Fibroblast of upper back skin (primary cell): ENCODE data around the gene MINDY4.

ENCODE experiments used
- DNase-seq: peaks from one replicate; pipeline ENCODE4 v3.0.0-alpha.2; 2013

Gene MINDY4

GRCh38 chr7:30776971-30777370 lies 5.8 kb downstream of the MINDY4 start:
- DNase-seq = no peak

- DNase-seq = no peak
Observed at GRCh38 chr7:30778255-30779025, 7.2 kb downstream of the MINDY4 start.

- no peak for DNase-seq
Observed at GRCh38 chr7:30779574-30779973, 8.4 kb downstream of the MINDY4 start.

- no peak for DNase-seq
Observed at GRCh38 chr7:30780941-30781340, 9.7 kb downstream of the MINDY4 start.

GRCh38 chr7:30782690-30783089 lies 11.5 kb downstream of the MINDY4 start:
- no peak for DNase-seq

GRCh38 chr7:30785786-30786185 lies 14.6 kb downstream of the MINDY4 start:
- DNase-seq = no peak

- DNase-seq = no peak
Observed at GRCh38 chr7:30787486-30787885, 16.3 kb downstream of the MINDY4 start.

- no peak for DNase-seq
Observed at GRCh38 chr7:30788640-30789333, 17.6 kb downstream of the MINDY4 start.

GRCh38 chr7:30789334-30789711 lies 18.1 kb downstream of the MINDY4 start:
- peak; percentile 85 for DNase-seq

- peak; percentile 18 for DNase-seq
Observed at GRCh38 chr7:30790356-30790755, 19.1 kb downstream of the MINDY4 start.

GRCh38 chr7:30791114-30791513 lies 19.9 kb downstream of the MINDY4 start:
- DNase-seq = no peak

- no peak for DNase-seq
Observed at GRCh38 chr7:30795161-30795948, 24.1 kb downstream of the MINDY4 start.

- peak; percentile 65 for DNase-seq
Observed at GRCh38 chr7:30796105-30796869, 25.1 kb downstream of the MINDY4 start.

GRCh38 chr7:30797176-30798040 lies 26.2 kb downstream of the MINDY4 start:
- DNase-seq = no peak

- DNase-seq = peak; percentile 93
Observed at GRCh38 chr7:30799206-30799975, 28.2 kb downstream of the MINDY4 start.

GRCh38 chr7:30799976-30800661 lies 28.9 kb downstream of the MINDY4 start:
- DNase-seq = no peak

GRCh38 chr7:30800785-30801252 lies 29.6 kb downstream of the MINDY4 start:
- peak; percentile 85 for DNase-seq

- DNase-seq = no peak
Observed at GRCh38 chr7:30802812-30803211, 31.6 kb downstream of the MINDY4 start.

- DNase-seq = peak; percentile 89
Observed at GRCh38 chr7:30804078-30804661, 33.0 kb downstream of the MINDY4 start.
